MG63 (cell line): ENCODE data around the gene TBCC. TPM values are rescaled to one million over a fixed set of nuclear protein-coding genes. Genes with fewer than 3 reads are reported as not detected.
A peak's percentile ranks its signal among the peaks of the same experiment; 100 is the strongest.
"Not testable (repeated sequence)": the region's sequence is repeated elsewhere in the genome, so short reads cannot be mapped to it uniquely, and the experiment has no call there.

Source experiments
- DNase-seq: peaks from one replicate; pipeline ENCODE4 v3.0.0-alpha.2; 2020
- H3K27me3 ChIP-seq: fragments of 250-450 bp; sonication (Bioruptor Pico); 2 replicates; pipeline ENCODE4 v1.5.1; 2020; ENCODE audit warnings: mild to moderate bottlenecking, moderate library complexity
- H3K36me3 ChIP-seq: fragments of 250-450 bp; sonication (Bioruptor Pico); 2 replicates; pipeline ENCODE4 v1.5.1; 2020; ENCODE audit warnings: mild to moderate bottlenecking, moderate library complexity
- H3K4me3 ChIP-seq: fragments of 250-450 bp; sonication (Bioruptor Pico); 2 replicates; pipeline ENCODE4 v1.5.1; 2020; ENCODE audit warnings: mild to moderate bottlenecking, moderate library complexity
- H3K9me3 ChIP-seq: fragments of 250-450 bp; sonication (Bioruptor Pico); 2 replicates; pipeline ENCODE4 v1.5.1; 2020; ENCODE audit warnings: mild to moderate bottlenecking, moderate library complexity
- total RNA-seq: library from RNA; depleted of rRNA; stranded (reverse); fragments of >200 nt; shearing (Covaris generic); gene quantifications from 2 replicates; pipeline ENCODE4 v1.2.3, GENCODE V29; 2014; ENCODE audit warnings: low replicate concordance

TBCC gene
- total RNA-seq, 1 experiment from 2014 or later, result 37.5 TPM

DNA sequence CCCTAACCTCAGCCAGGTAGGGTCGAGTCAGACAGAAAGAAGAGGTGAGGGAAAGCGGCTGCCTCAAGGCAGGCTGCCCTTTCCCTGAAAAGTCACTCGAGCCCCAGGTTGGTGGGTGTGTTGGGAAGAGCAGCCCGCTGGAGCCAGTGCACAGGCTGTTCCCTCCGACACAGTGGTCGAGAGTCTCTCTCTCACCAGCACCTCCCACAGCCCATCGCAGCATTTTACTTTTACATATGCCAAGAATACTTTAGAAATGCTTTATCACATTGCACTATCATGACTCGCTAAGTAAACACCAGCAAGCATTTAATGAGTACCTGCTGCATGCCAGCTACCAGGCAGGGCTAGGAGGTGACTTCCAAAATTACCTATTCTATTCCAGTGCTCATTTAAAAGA, 25.2 kb downstream of the TBCC start:
- no peaks in the 10 kb centered on the region for H3K36me3 ChIP-seq
- H3K27me3 ChIP-seq, result no peaks in the 10 kb centered on the region
- H3K4me3 ChIP-seq, result no peak overlapping the region
- no peaks in the 10 kb centered on the region for H3K9me3 ChIP-seq
- peak; percentile 17 for DNase-seq

GRCh38 chr6:42715871-42716270, 30.0 kb downstream of the TBCC start:
- no peaks in the 10 kb centered on the region for H3K36me3 ChIP-seq

GRCh38 chr6:42714098-42714761, 31.7 kb downstream of the TBCC start:
- peaks cover 2% of the 10 kb centered on the region; the same call in 1 of the 2 replicates for H3K9me3 ChIP-seq
- DNase-seq, result no peak
- no peaks in the 10 kb centered on the region for H3K27me3 ChIP-seq
- H3K4me3 ChIP-seq, result no peak overlapping the region
- H3K36me3 ChIP-seq, result no peaks in the 10 kb centered on the region

More at GRCh38 chr6:42715871-42716270, 30.0 kb downstream of the TBCC start:
- no peak for DNase-seq
- Histone ChIP-seq H3K27me3 (no peaks in the 10 kb centered on the region), H3K4me3 (no peak overlapping the region), H3K9me3 (peaks cover 2% of the 10 kb centered on the region; the same call in 1 of the 2 replicates)

DNA sequence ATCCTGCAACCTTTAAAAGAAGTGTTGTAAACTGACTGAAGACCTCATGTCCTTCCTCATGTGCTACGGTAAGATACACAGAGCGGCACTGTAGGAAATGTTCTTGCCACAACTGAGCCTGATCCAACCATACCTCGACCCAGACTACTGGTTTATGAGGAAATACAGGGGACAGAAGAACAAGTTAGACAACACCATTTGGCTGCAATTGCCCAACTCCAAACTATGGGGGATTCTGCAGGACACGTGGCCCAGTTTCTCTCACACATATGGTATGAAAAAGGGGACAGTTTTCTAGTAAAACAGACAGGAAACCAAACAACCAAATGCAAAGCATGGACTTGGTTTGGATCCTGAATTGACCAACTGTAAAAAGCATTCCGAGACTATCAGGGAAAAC, 34.0 kb downstream of the TBCC start:
- H3K4me3 ChIP-seq, result no peak overlapping the region
- no peaks in the 10 kb centered on the region for H3K36me3 ChIP-seq
- no peak for DNase-seq
- H3K27me3 ChIP-seq, result no peaks in the 10 kb centered on the region
- peaks cover 2% of the 10 kb centered on the region; the same call in 1 of the 2 replicates for H3K9me3 ChIP-seq

DNA sequence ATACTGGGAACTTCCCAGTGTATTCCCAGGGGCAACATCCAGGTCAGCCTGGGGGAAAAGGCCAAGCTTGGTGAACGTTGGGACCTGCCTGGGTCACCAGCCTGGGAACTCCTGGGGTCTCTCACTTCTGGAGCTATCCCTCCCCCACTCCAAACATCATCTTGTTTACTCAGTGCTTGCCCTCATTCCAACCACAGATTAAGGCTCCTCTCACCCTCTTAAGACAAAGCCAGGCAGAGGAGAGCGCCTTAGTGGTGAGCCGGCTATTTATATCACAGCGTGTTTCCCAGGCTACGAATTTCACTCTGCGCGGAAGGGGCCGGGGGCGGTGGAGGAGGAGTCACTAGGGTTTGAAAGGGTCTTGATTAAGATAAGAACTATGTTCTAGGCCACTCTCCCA, 35.6 kb downstream of the TBCC start:
- H3K9me3 ChIP-seq, result peaks cover 2% of the 10 kb centered on the region; the same call in 1 of the 2 replicates
- no peak for DNase-seq
- H3K4me3 ChIP-seq, result no peak overlapping the region
- H3K36me3 ChIP-seq, result no peaks in the 10 kb centered on the region
- H3K27me3 ChIP-seq, result no peaks in the 10 kb centered on the region

DNA sequence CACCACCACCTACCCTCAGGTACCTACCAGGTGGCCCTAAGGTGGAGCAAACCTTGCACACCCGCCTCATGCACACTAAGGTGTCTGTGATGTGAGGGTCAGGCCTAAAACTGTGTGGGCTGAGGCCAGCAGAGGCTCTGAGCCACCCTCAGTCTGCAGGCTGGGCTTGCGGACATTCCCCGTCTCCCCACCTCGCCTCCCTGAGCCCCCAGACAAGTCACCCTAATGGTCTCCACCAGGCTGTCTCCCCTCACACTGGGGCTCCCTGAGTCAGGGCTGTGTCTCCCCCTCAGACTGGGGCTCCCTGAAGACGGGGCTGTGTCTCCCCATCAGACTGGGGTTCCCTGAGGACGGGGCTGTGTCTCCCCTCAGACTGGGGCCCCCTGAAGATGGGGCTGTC, 36.0 kb downstream of the TBCC start:
- Histone ChIP-seq H3K4me3 (no peak overlapping the region), H3K36me3 (no peaks in the 10 kb centered on the region), H3K27me3 (no peaks in the 10 kb centered on the region), H3K9me3 (peaks cover 2% of the 10 kb centered on the region; the same call in 1 of the 2 replicates)
- no peak for DNase-seq

DNA sequence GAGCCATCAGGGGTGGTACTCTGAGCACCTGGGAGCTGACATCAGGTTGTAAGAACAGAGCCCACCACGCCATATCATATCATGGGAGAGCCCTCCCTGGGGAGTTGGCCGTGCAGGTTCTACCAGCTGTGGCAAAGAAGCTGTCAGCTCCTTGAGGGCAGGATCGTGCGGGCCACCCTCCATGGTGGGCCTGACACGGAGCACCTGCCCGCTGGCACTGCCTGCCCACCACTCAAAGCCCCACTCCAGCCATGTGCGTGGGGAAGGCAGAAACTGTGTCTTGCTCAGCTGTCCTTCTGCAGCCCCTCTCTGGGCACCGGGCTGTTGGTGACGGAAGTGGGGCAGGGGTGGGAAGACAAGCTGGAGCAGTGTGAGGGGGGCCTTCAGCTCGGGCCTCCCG, 37.8 kb downstream of the TBCC start:
- H3K9me3 ChIP-seq, result peaks cover 2% of the 10 kb centered on the region; the same call in 1 of the 2 replicates
- DNase-seq, result no peak
- H3K4me3 ChIP-seq, result no peak overlapping the region
- H3K36me3 ChIP-seq, result no peaks in the 10 kb centered on the region
- no peaks in the 10 kb centered on the region for H3K27me3 ChIP-seq

DNA sequence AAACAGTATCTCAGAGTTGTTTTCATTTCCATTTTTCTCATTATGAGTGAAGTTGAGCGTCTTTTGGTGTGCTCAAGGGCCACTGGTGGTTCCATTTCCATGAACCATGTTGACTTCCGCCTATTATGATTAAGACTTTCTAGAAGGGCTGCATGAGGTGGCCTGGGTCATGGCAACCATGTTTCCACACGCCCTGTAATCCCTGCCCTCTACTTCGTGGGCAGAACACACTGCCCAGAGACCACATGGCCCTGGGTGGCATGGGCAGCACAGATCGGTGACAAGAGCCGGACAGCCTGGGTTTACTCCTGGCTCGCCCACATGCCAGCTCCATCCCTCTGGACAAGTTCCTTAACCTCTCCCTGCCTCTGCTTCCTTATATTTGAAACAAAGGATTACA, 38.3 kb downstream of the TBCC start:
- DNase-seq, result no peak

DNA sequence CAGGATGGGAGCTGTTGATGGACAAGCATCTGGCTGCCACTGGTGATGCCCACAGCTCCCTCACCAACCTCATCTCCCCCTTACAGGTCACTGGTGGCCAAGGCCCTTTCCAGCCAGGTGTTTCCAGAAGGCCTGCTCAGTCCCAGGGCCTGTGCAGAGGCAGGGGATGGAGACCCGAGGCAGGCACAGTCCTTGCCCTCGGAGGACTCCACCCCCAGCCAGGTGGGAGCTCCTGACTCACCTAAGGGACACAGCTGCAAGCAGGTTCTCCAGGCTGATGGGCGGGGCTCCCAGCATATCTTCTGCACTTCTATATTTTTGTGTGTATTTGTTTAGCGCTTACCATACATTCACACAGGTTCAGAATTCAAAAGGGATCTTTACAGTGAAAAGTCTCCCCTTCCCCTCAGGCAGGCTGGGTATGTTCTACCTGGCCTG, 40.9 kb downstream of the TBCC start:
- DNase-seq, result no peak
- H3K36me3 ChIP-seq, result no peaks in the 10 kb centered on the region
- no peak overlapping the region for H3K4me3 ChIP-seq
- no peaks in the 10 kb centered on the region for H3K9me3 ChIP-seq
- no peaks in the 10 kb centered on the region for H3K27me3 ChIP-seq

More for the DNA sequence above, 38.3 kb downstream of the TBCC start:
- H3K9me3 ChIP-seq, result peaks cover 2% of the 10 kb centered on the region; the same call in 1 of the 2 replicates
- no peak overlapping the region for H3K4me3 ChIP-seq
- H3K36me3 ChIP-seq, result no peaks in the 10 kb centered on the region
- no peaks in the 10 kb centered on the region for H3K27me3 ChIP-seq

- Histone ChIP-seq H3K4me3 (no peak overlapping the region), H3K27me3 (no peaks in the 10 kb centered on the region), H3K36me3 (no peaks in the 10 kb centered on the region), H3K9me3 (no peaks in the 10 kb centered on the region)
- no peak for DNase-seq
Measured at GRCh38 chr6:42704251-42704936, 41.5 kb downstream of the TBCC start.

GRCh38 chr6:42702786-42703185, 43.1 kb downstream of the TBCC start:
- not testable (repeated sequence) for H3K4me3 ChIP-seq

GRCh38 chr6:42702200-42702599, 43.7 kb downstream of the TBCC start:
- Histone ChIP-seq H3K36me3 (no peaks in the 10 kb centered on the region), H3K9me3 (no peaks in the 10 kb centered on the region)
- no peak for DNase-seq

More at GRCh38 chr6:42702786-42703185, 43.1 kb downstream of the TBCC start:
- not testable (repeated sequence) for DNase-seq, H3K36me3 ChIP-seq, H3K27me3 ChIP-seq, H3K9me3 ChIP-seq

GRCh38 chr6:42698217-42698616, 47.7 kb downstream of the TBCC start:
- Histone ChIP-seq H3K4me3 (no peak overlapping the region), H3K9me3 (no peaks in the 10 kb centered on the region)

More at GRCh38 chr6:42702200-42702599, 43.7 kb downstream of the TBCC start:
- Histone ChIP-seq H3K4me3 (no peak overlapping the region), H3K27me3 (no peaks in the 10 kb centered on the region)

DNA sequence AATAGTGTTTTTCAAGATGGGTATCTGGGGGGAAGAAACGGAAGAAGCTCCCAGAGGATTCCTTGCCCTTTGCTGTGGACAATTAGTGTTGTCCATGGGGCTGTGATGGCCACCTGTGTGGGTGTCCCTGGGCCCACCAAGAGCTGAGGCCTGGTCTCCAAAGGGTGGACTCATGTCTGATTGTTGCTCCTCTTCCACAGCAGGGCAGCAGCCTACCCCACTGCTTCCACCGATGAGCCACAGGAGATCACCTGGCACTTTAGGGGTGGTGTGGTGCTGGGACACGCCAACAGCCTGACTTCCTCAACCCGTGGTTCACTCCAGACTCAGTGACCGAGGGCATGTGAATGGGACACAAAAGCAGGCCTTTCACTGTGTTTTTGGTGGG, 48.6 kb downstream of the TBCC start:
- DNase-seq, result no peak
- no peaks in the 10 kb centered on the region for H3K9me3 ChIP-seq
- H3K27me3 ChIP-seq, result no peaks in the 10 kb centered on the region
- no peak overlapping the region for H3K4me3 ChIP-seq
- peaks cover 4% of the 10 kb centered on the region for H3K36me3 ChIP-seq

More at GRCh38 chr6:42698217-42698616, 47.7 kb downstream of the TBCC start:
- Histone ChIP-seq H3K36me3 (no peaks in the 10 kb centered on the region; the same call in 1 of the 2 replicates), H3K27me3 (no peaks in the 10 kb centered on the region)
- DNase-seq, result no peak

DNA sequence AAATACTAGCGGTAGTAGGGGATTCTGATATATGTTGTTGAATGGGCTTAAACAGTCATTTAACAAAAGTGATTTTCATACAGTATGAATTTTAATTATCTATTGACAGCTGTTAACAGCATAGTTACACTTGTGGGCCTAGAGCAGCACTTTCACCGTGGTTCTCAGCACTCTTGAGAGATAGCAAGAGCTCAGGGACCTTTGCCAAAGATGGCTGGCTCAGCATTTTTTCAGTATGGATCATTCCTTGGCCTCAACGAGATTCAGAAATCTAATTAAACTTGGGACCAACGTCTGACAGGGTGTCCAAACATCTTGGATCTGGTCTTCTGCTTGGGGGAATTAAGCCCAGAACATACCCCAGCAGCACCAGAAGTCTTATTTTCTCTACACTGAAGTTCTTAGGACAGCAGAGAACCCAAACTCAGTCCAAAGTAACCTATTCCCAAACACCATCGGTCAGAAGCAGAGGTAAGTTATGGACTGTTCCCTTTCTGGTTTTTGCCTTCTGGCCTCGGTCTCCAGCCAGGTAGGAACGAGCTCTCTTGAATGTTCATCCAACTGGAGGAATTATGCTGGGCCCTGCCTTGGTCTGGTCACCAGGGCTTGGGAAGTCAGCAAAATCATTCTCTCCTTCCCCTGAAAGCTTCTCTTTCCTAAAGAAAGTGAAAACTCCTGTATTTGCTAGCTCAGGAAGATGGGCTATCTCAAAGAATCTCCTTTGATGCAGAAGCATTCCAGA, 49.2 kb downstream of the TBCC start:
- Histone ChIP-seq H3K36me3 (peaks cover 4% of the 10 kb centered on the region), H3K4me3 (no peak overlapping the region), H3K27me3 (no peaks in the 10 kb centered on the region), H3K9me3 (no peaks in the 10 kb centered on the region)
- peak; percentile 59 for DNase-seq

DNA sequence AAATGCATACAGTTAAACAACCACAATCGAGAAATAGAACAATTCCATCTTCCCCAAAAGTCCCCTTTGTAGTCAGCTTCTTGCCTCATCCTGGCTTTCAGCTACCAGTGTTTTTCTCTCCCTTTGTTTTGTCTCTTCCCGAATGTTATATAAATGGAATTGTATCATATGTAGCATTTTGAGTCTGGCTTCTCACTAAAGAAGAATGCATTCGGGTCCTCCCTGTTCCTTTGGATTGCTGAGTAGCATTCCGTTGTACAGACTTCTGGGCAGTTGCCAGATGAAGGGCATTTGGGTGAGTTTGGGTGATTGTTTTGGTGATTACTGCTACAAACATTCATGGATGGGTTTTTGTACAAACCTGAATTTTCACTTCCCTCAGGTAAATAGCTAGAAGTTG, 51.3 kb downstream of the TBCC start:
- H3K36me3 ChIP-seq, result peaks cover 4% of the 10 kb centered on the region
- peak; percentile 49 for DNase-seq
- H3K27me3 ChIP-seq, result no peaks in the 10 kb centered on the region
- H3K9me3 ChIP-seq, result no peaks in the 10 kb centered on the region
- no peak overlapping the region for H3K4me3 ChIP-seq
